ENCODE results near the gene PPP6R2.
"Not testable (repeated sequence)": the region's sequence is repeated elsewhere in the genome, so short reads cannot be mapped to it uniquely, and the experiment has no call there.

PPP6R2 gene

GRCh38 chr22:50401907-50402306, 58.8 kb downstream of the PPP6R2 start:
- DNase-seq = no peak

GRCh38 chr22:50403701-50404101, 60.6 kb downstream of the PPP6R2 start:
- DNase-seq = peak; percentile 28

GRCh38 chr22:50406416-50407170, 63.5 kb downstream of the PPP6R2 start:
- no peak for DNase-seq

- no peak for DNase-seq
Observed at GRCh38 chr22:50408311-50408710, 65.2 kb downstream of the PPP6R2 start.

- DNase-seq = not testable (repeated sequence)
Observed at GRCh38 chr22:50408954-50409353, 65.8 kb downstream of the PPP6R2 start.

GRCh38 chr22:50414476-50415248, 71.5 kb downstream of the PPP6R2 start:
- no peak for DNase-seq

GRCh38 chr22:50415426-50415825, 72.3 kb downstream of the PPP6R2 start:
- no peak for DNase-seq

GRCh38 chr22:50416996-50417395, 73.9 kb downstream of the PPP6R2 start:
- no peak for DNase-seq

- no peak for DNase-seq
Observed at GRCh38 chr22:50417411-50418210, 74.5 kb downstream of the PPP6R2 start.

GRCh38 chr22:50418624-50419023, 75.5 kb downstream of the PPP6R2 start:
- DNase-seq = no peak

GRCh38 chr22:50419116-50419515, 76.0 kb downstream of the PPP6R2 start:
- DNase-seq = no peak

- no peak for DNase-seq
Observed at GRCh38 chr22:50420015-50420414, 76.9 kb downstream of the PPP6R2 start.

GRCh38 chr22:50420581-50420980, 77.5 kb downstream of the PPP6R2 start:
- no peak for DNase-seq

- no peak for DNase-seq
Observed at GRCh38 chr22:50422046-50422445, 78.9 kb downstream of the PPP6R2 start.

- no peak for DNase-seq
Observed at GRCh38 chr22:50422961-50423815, 80.1 kb downstream of the PPP6R2 start.

- DNase-seq = no peak
Observed at GRCh38 chr22:50423956-50424355, 80.8 kb downstream of the PPP6R2 start.

GRCh38 chr22:50425179-50425916, 82.2 kb downstream of the PPP6R2 start:
- no peak for DNase-seq

GRCh38 chr22:50432131-50432876, 89.2 kb downstream of the PPP6R2 start:
- no peak for DNase-seq

GRCh38 chr22:50432877-50433510, 89.9 kb downstream of the PPP6R2 start:
- not testable (repeated sequence) for DNase-seq

GRCh38 chr22:50434849-50435248, 91.7 kb downstream of the PPP6R2 start:
- no peak for DNase-seq
